ENCODE measurements around the gene PAPPA. TPM values are rescaled to one million over a fixed set of nuclear protein-coding genes. Genes with fewer than 3 reads are reported as not detected.

Gene PAPPA
- polyA plus RNA-seq, 1 of the 3 experiments (the other 2 are of a cell fraction) = 44.5 TPM

DNA sequence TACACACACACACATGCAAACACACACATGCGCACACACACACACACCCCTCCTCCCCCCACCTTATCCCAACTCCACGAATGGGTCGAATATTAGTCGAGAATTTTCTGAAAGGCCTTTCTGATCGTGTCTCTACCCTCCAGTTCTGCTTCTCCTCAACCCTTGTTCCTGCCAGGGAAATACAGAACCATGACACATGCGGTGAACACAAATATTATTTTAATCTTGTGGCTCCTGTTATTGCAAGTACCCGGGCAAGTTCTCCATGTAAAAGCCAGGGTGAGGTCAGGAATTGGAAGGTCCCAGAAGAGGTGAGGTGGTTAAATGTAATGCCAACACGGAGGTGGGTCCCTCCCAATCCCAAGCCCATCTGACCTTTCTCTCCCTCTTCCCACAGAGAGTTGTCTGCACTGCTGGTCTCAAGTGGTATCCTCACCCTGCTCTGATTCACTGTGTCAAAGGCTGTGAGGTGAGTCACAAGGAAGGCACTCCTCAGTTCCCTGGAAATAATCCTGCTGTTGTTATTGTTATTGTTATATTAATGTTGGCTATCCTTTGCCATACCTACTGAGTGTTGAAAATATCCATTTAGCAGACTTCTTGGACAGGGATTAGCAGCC lies 223.7 kb downstream of the PAPPA start:
- Histone ChIP-seq H4K20me1 (ENCODE audit: insufficient read depth) (peaks cover 27% of the 10 kb centered on the region), H2AFZ (ENCODE audit: low read depth) (no peak overlapping the region), H3K36me3 (replicated peaks in 1 of 2; ENCODE audit: control insufficient read depth in 1 of 2, insufficient read depth in 2 of 2, low read length in 1 of 2) (peaks cover 50 to 72% of the 10 kb centered on the region in 2 experiments), H3K4me1 (ENCODE audit: control insufficient read depth in 1 of 2, insufficient read depth in 2 of 2, low read depth in 1 of 2, low read length in 1 of 2) (peaks cover 0 to 3% of the 10 kb centered on the region in 2 experiments; a peak in 1 of 4 replicates), H3F3A (replicated peaks; ENCODE audit: insufficient read depth) (peaks cover 55% of the 10 kb centered on the region), H3K4me2 (peak overlapping the region; percentile 27; the same call in 1 of the 2 replicates), H3K4me3 (ENCODE audit: low read depth in 2 of 2, low read length in 1 of 2) (no peak overlapping the region; a peak in 1 of 4 replicates), H3K27ac (ENCODE audit: low read depth in 2 of 2, low read length in 1 of 2) (peak overlapping the region in 1 of 2 experiments; percentile 46; a peak in 2 of 4 replicates), H3K27me3 (ENCODE audit: insufficient read depth) (no peaks in the 10 kb centered on the region), H3K9me3 (no peaks in the 10 kb centered on the region), H3K9me2 (no peaks in the 10 kb centered on the region), H3K79me2 (ENCODE audit: insufficient read depth) (peaks cover 8% of the 10 kb centered on the region), H3K9ac (no peak overlapping the region)
- peak; percentile 8; the same call in 1 of the 2 replicates for TF ChIP-seq TCF12 (IDR thresholded peaks at IDR 0.05)
- TF ChIP-seq, protein P1, sequence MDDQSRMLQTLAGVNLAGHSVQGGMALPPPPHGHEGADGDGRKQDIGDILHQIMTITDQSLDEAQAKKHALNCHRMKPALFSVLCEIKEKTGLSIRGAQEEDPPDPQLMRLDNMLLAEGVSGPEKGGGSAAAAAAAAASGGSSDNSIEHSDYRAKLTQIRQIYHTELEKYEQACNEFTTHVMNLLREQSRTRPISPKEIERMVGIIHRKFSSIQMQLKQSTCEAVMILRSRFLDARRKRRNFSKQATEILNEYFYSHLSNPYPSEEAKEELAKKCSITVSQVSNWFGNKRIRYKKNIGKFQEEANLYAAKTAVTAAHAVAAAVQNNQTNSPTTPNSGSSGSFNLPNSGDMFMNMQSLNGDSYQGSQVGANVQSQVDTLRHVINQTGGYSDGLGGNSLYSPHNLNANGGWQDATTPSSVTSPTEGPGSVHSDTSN (IDR thresholded peaks at IDR 0.05) = no peak
- peak; percentile 56; the same call in 1 of the 2 replicates for TF ChIP-seq FOSL2 (IDR thresholded peaks at IDR 0.05; ENCODE audit: borderline replicate concordance, low read depth)
- peak; percentile 44 for TF ChIP-seq JUND (IDR thresholded peaks at IDR 0.05)
- ChIA-PET CTCF (no interaction called here), POLR2A (interaction anchor here (0.6 kb wide), 1 partner anchor 180 kb away, joined by 3 read pairs; no protein-coding TSS in a partner anchor)
- no peak for DNase-seq
- 70% methylated on average over 8 of the region's 8 CpGs for WGBS (ENCODE audit: low lambda C conversion rate)

DNA sequence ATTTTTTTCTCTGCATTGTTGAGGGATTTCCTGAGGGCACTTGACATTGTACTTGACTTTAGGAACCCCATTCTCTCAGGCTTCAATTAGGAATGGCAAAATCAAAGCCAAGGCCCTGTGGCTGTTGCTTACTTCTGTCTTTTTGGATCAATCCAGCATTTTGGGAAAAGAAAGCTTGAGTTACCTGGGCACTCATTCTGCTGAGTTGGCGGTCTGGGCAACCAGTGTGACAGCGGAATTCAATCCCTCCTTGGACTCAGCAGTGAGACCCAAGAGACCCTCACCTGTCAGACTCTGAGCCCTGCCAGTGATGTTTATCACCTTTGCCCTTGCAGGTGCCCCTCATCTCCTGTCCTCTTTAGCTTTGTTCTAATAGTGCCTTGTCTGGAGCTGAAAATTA lies 225.3 kb downstream of the PAPPA start:
- WGBS (ENCODE audit: low lambda C conversion rate) = 100% methylated on average over 2 of the region's 2 CpGs
- Histone ChIP-seq H3K4me1 (ENCODE audit: control insufficient read depth in 1 of 2, insufficient read depth in 2 of 2, low read depth in 1 of 2, low read length in 1 of 2) (peaks cover 3 to 12% of the 10 kb centered on the region in 2 experiments; a peak in 2 of 4 replicates), H3K4me3 (ENCODE audit: low read depth in 2 of 2, low read length in 1 of 2) (no peak overlapping the region)

More for the DNA sequence above, 225.3 kb downstream of the PAPPA start:
- H3K36me3 ChIP-seq (replicated peaks in 1 of 2; ENCODE audit: control insufficient read depth in 1 of 2, insufficient read depth in 2 of 2, low read length in 1 of 2) = peaks cover 48 to 73% of the 10 kb centered on the region in 2 experiments
- H4K20me1 ChIP-seq (ENCODE audit: insufficient read depth) = peaks cover 27% of the 10 kb centered on the region
- H3F3A ChIP-seq (replicated peaks; ENCODE audit: insufficient read depth) = peaks cover 59% of the 10 kb centered on the region
- H3K27ac ChIP-seq (ENCODE audit: low read depth in 2 of 2, low read length in 1 of 2) = no peak overlapping the region; a peak in 1 of 4 replicates
- no peak overlapping the region for H3K9ac ChIP-seq
- ChIA-PET CTCF (interaction anchor here (0.8 kb wide), 1 partner anchor 268 kb away, joined by 3 read pairs; no protein-coding TSS in a partner anchor), POLR2A (no interaction called here)
- no peak overlapping the region for H3K4me2 ChIP-seq
- no peak overlapping the region for H2AFZ ChIP-seq (ENCODE audit: low read depth)
- TF ChIP-seq NFIC (IDR thresholded peaks at IDR 0.05; ENCODE audit: borderline replicate concordance) (no peak), SMC3 (IDR thresholded peaks at IDR 0.05; ENCODE audit: low read depth, low read length) (no peak), POLR2AphosphoS5 (IDR thresholded peaks at IDR 0.05; ENCODE audit: low read depth, low read length) (no peak), NRF1 (IDR thresholded peaks at IDR 0.05; ENCODE audit: low read depth, low read length) (no peak), EZH2phosphoT487 (IDR thresholded peaks at IDR 0.05; ENCODE audit: borderline replicate concordance, low read depth) (no peak), YY1 (IDR thresholded peaks at IDR 0.05; ENCODE audit: low read depth) (no peak), RCOR1 (IDR thresholded peaks at IDR 0.05; ENCODE audit: low read length) (no peak), RFX5 (IDR thresholded peaks at IDR 0.05; ENCODE audit: low read length) (no peak), RAD21 (IDR thresholded peaks at IDR 0.05; ENCODE audit: low read length) (no peak), FOSL2 (IDR thresholded peaks at IDR 0.05; ENCODE audit: borderline replicate concordance, low read depth) (no peak), MEF2A (IDR thresholded peaks at IDR 0.05; ENCODE audit: borderline replicate concordance, low read depth) (no peak), EP300 (IDR thresholded peaks at IDR 0.05; ENCODE audit: borderline replicate concordance in 1 of 2, low read depth in 1 of 2, low read length in 1 of 2) (no peak), FOXM1 (IDR thresholded peaks at IDR 0.05; ENCODE audit: low read depth) (no peak)
- TF ChIP-seq, protein P2, sequence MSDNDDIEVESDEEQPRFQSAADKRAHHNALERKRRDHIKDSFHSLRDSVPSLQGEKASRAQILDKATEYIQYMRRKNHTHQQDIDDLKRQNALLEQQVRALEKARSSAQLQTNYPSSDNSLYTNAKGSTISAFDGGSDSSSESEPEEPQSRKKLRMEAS (IDR thresholded peaks at IDR 0.05; ENCODE audit: low read depth) = no peak
- TF ChIP-seq, protein P3, sequence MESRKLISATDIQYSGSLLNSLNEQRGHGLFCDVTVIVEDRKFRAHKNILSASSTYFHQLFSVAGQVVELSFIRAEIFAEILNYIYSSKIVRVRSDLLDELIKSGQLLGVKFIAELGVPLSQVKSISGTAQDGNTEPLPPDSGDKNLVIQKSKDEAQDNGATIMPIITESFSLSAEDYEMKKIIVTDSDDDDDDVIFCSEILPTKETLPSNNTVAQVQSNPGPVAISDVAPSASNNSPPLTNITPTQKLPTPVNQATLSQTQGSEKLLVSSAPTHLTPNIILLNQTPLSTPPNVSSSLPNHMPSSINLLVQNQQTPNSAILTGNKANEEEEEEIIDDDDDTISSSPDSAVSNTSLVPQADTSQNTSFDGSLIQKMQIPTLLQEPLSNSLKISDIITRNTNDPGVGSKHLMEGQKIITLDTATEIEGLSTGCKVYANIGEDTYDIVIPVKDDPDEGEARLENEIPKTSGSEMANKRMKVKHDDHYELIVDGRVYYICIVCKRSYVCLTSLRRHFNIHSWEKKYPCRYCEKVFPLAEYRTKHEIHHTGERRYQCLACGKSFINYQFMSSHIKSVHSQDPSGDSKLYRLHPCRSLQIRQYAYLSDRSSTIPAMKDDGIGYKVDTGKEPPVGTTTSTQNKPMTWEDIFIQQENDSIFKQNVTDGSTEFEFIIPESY (IDR thresholded peaks at IDR 0.05; ENCODE audit: borderline replicate concordance, low read depth) = no peak
- TF ChIP-seq, protein P4, sequence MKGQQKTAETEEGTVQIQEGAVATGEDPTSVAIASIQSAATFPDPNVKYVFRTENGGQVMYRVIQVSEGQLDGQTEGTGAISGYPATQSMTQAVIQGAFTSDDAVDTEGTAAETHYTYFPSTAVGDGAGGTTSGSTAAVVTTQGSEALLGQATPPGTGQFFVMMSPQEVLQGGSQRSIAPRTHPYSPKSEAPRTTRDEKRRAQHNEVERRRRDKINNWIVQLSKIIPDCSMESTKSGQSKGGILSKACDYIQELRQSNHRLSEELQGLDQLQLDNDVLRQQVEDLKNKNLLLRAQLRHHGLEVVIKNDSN (IDR thresholded peaks at IDR 0.05; ENCODE audit: borderline replicate concordance, low read depth) = no peak
- TF ChIP-seq, protein P5, sequence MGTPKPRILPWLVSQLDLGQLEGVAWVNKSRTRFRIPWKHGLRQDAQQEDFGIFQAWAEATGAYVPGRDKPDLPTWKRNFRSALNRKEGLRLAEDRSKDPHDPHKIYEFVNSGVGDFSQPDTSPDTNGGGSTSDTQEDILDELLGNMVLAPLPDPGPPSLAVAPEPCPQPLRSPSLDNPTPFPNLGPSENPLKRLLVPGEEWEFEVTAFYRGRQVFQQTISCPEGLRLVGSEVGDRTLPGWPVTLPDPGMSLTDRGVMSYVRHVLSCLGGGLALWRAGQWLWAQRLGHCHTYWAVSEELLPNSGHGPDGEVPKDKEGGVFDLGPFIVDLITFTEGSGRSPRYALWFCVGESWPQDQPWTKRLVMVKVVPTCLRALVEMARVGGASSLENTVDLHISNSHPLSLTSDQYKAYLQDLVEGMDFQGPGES (IDR thresholded peaks at IDR 0.05; ENCODE audit: low read depth, low read length) = no peak
- no peaks in the 10 kb centered on the region for H3K27me3 ChIP-seq (ENCODE audit: insufficient read depth)
- DNase-seq = no peak
- H3K9me3 ChIP-seq = no peaks in the 10 kb centered on the region
- peaks cover 8% of the 10 kb centered on the region; the same call in 1 of the 2 replicates for H3K79me2 ChIP-seq (ENCODE audit: insufficient read depth)
- no peaks in the 10 kb centered on the region for H3K9me2 ChIP-seq
